Keratinocyte (primary cell): ENCODE measurements around the gene WDR46. TPM values are rescaled to one million over a fixed set of nuclear protein-coding genes. Genes with fewer than 3 reads are reported as not detected.
A peak's percentile ranks its signal among the peaks of the same experiment; 100 is the strongest.

ENCODE experiments used
- DNase-seq: peaks from one replicate; pipeline ENCODE4 v3.0.0-alpha.2; 2011; ENCODE audit warnings: low read depth, missing footprints, low spot score
- FAIRE-seq: peaks from 2 replicates; lab custom pipeline; 2011; peaks lifted over from hg19 to GRCh38; lab: Jason Lieb, UNC
- H2AFZ ChIP-seq: 2 replicates; pipeline ENCODE4 v1.6.0; 2012; ENCODE audit warnings: low read length, control low read depth, inconsistent platforms; ENCODE audit not compliant: control insufficient read depth
- H3K27ac ChIP-seq: 2 replicates; pipeline ENCODE4 v1.5.1; 2011; ENCODE audit warnings: low read length; ENCODE audit not compliant: control insufficient read depth, insufficient read depth
- H3K27me3 ChIP-seq: 3 replicates; pipeline ENCODE4 v1.6.0; 2011; ENCODE audit warnings: low read length; ENCODE audit not compliant: control insufficient read depth, insufficient read depth; ENCODE audit errors: extremely low read depth
- H3K36me3 ChIP-seq, 2 experiments: 2 replicates in 1 of 2; 3 replicates in 1 of 2; pipeline ENCODE4 v1.5.1; 2011; ENCODE audit warnings: low read length in 2 of 2, mild to moderate bottlenecking in 1 of 2; ENCODE audit not compliant: control insufficient read depth in 2 of 2, insufficient read depth in 2 of 2; ENCODE audit errors: extremely low read depth in 1 of 2
- H3K4me1 ChIP-seq: 3 replicates; pipeline ENCODE4 v1.5.1; 2011; ENCODE audit warnings: low read length; ENCODE audit not compliant: control insufficient read depth, insufficient read depth; ENCODE audit errors: extremely low read depth
- H3K4me2 ChIP-seq: 3 replicates; pipeline ENCODE4 v1.6.0; 2011; ENCODE audit warnings: low read depth, low read length; ENCODE audit not compliant: control insufficient read depth, insufficient read depth; ENCODE audit errors: extremely low read depth
- H3K4me3 ChIP-seq, 3 experiments: fragments of 200-600 bp in 1 of 3; sonication (generic) in 1 of 3; 2 replicates in 2 of 3; 3 replicates in 1 of 3; pipeline ENCODE4 v1.5.1; 2011 to 2016; ENCODE audit warnings: low read length in 3 of 3, mild to moderate bottlenecking in 3 of 3, control low read depth in 2 of 3, inconsistent platforms in 1 of 3, low read depth in 1 of 3, mixed read lengths in 1 of 3, mixed run types in 1 of 3, moderate library complexity in 1 of 3; ENCODE audit not compliant: control insufficient read depth in 2 of 3, insufficient read depth in 2 of 3; ENCODE audit errors: extremely low read depth in 1 of 3
- H3K79me2 ChIP-seq: 2 replicates; pipeline ENCODE4 v1.6.0; 2012; ENCODE audit warnings: low read length; ENCODE audit not compliant: control insufficient read depth, insufficient read depth
- H3K9ac ChIP-seq: 3 replicates; pipeline ENCODE4 v1.6.0; 2011; ENCODE audit warnings: low read length; ENCODE audit not compliant: control insufficient read depth, insufficient read depth; ENCODE audit errors: extremely low read depth
- H3K9me1 ChIP-seq: 3 replicates; pipeline ENCODE4 v1.6.0; 2011; ENCODE audit warnings: low read length; ENCODE audit not compliant: control insufficient read depth, insufficient read depth; ENCODE audit errors: extremely low read depth
- H3K9me3 ChIP-seq: 2 replicates; pipeline ENCODE4 v1.5.1; 2012; ENCODE audit warnings: low read depth, low read length; ENCODE audit not compliant: control insufficient read depth
- H4K20me1 ChIP-seq: 3 replicates; pipeline ENCODE4 v1.6.0; 2011; ENCODE audit warnings: low read length; ENCODE audit not compliant: control insufficient read depth, insufficient read depth; ENCODE audit errors: extremely low read depth
- EZH2 ChIP-seq: IDR thresholded peaks from one replicate; pipeline ENCODE4 v1.6.1; 2012; ENCODE audit warnings: inconsistent platforms, mild to moderate bottlenecking, low read length, moderate library complexity
- dilution Hi-C: fragments of 300-500 bp; cut with MboI; formaldehyde crosslinking; loops from one replicate; pipeline ENCODE4 v1.7.0; 2020; ENCODE audit warnings: low sequenced_read_pairs; ENCODE audit not compliant: extremely low pct_ligation_motif_present
- polyA plus RNA-seq, 5 experiments: library from polyadenylated mRNA; depleted of rRNA in 3 of 5; stranded (reverse) in 3 of 5; stranded (forward) in 1 of 5; unstranded in 1 of 5; fragments of >200 nt; gene quantifications; 1 replicate in 1 of 5; 2 replicates in 3 of 5; 3 replicates in 1 of 5; pipeline versions ENCODE4 v1.2.1 to v1.2.3, GENCODE V29; 2011 to 2012; ENCODE audit warnings: missing spikeins in 2 of 5, low read depth in 1 of 5, low replicate concordance in 1 of 5
- TF ChIP-seq, protein P1 (sequence below), 3 experiments: IDR thresholded peaks in 1 of 3; conservative IDR thresholded peaks in 1 of 3; optimal IDR thresholded peaks in 1 of 3; 2 replicates in 2 of 3; 3 replicates in 1 of 3; pipeline versions ENCODE3 to v1.5.1; 2011; ENCODE audit warnings: low read length in 3 of 3, mild to moderate bottlenecking in 3 of 3, moderate library complexity in 2 of 3, control low read depth in 1 of 3, inconsistent platforms in 1 of 3; ENCODE audit not compliant: insufficient read depth in 2 of 3; ENCODE audit errors: extremely low read depth in 1 of 3

Gene WDR46
- polyA plus RNA-seq, 1 donor (not counting 4 experiments of a cell fraction or from before 2014, with no cell fraction given), result 43.0 TPM

DNA sequence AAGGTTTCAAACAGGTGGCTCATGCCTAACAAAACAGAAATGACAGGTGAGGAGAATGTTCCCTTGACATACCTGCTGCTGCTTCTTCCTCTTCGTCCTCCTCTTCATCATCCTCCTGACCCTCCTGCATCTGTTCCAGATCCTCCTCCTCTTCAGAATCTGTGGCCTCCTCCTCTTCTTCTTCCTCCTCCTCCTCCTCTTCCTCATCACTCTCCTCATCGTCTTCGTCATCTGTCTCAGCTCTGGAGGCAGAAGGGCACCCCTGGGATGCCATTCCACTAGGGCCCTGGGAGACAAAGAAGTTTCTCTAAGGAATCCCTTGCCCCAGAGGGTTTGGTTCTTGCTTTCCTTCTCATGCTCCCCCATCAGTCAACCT lies 30.9 kb upstream of the WDR46 start:
- H3K27ac ChIP-seq, result peak overlapping the region; percentile 80
- no peak overlapping the region for H3K4me3 ChIP-seq
- peak overlapping the region; percentile 94 for H3K4me2 ChIP-seq
- no peaks in the 10 kb centered on the region for H4K20me1 ChIP-seq
- peaks cover 41% of the 10 kb centered on the region for H3K79me2 ChIP-seq
- peaks cover 46% of the 10 kb centered on the region for H3K4me1 ChIP-seq
- no peak for FAIRE-seq
- no peak overlapping the region for H2AFZ ChIP-seq
- dilution Hi-C loops, result no loop called here
- DNase-seq, result no peak
- TF ChIP-seq, protein P1, sequence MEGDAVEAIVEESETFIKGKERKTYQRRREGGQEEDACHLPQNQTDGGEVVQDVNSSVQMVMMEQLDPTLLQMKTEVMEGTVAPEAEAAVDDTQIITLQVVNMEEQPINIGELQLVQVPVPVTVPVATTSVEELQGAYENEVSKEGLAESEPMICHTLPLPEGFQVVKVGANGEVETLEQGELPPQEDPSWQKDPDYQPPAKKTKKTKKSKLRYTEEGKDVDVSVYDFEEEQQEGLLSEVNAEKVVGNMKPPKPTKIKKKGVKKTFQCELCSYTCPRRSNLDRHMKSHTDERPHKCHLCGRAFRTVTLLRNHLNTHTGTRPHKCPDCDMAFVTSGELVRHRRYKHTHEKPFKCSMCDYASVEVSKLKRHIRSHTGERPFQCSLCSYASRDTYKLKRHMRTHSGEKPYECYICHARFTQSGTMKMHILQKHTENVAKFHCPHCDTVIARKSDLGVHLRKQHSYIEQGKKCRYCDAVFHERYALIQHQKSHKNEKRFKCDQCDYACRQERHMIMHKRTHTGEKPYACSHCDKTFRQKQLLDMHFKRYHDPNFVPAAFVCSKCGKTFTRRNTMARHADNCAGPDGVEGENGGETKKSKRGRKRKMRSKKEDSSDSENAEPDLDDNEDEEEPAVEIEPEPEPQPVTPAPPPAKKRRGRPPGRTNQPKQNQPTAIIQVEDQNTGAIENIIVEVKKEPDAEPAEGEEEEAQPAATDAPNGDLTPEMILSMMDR (optimal IDR thresholded peaks at IDR 0.05 in 1 of 3, IDR thresholded peaks at IDR 0.05 in 1 of 3, conservative IDR thresholded peaks at IDR 0.05 in 1 of 3; ENCODE audit: extremely low read depth in 1 of 3, insufficient read depth in 2 of 3, low read length in 3 of 3), result no peak
- TF ChIP-seq EZH2, result no peak
- no peaks in the 10 kb centered on the region for H3K27me3 ChIP-seq
- no peaks in the 10 kb centered on the region for H3K9me1 ChIP-seq
- H3K36me3 ChIP-seq, result peaks cover 22 to 30% of the 10 kb centered on the region in 2 experiments
- H3K9me3 ChIP-seq, result no peaks in the 10 kb centered on the region
- H3K9ac ChIP-seq, result peak overlapping the region; percentile 31

DNA sequence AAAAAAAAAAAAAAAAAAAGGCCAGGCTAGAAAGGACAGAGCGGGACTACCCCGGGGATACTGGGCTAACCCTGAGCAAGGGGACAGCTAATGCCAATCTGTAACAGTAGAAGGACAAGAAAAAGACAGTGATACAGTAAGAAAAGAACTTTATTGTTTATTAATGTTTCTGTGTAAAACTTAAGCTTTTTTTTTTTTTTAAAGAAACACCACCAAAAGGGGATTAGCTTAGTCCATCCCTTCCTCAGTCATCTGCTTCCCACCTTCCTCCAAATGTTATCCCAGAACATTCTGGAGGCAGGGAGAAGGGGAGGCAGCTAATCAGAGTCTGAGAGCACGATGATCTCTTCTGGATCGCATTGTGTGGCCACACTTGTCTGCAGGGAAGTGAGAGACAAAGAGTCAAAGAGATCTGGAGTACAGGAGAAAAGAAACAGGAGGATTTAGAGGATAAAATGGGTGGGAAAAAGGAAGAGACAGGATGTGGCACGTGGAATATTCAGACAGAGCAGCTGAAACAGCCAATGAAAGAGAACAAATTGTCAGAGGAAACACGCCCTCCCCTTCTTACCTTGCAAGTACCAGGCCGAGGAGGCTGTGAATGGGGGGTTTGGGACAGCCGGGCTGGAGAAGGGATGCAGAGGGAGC lies 29.5 kb upstream of the WDR46 start:
- Histone ChIP-seq H3K4me2 (peak overlapping the region; percentile 73), H3K27me3 (no peaks in the 10 kb centered on the region), H4K20me1 (no peaks in the 10 kb centered on the region), H3K36me3 (peaks cover 22 to 30% of the 10 kb centered on the region in 2 experiments), H3K27ac (peak overlapping the region; percentile 70), H3K4me3 (peak overlapping the region; percentile 48 to 72 (median 72)), H3K9me3 (no peaks in the 10 kb centered on the region), H3K9me1 (no peaks in the 10 kb centered on the region), H3K4me1 (peaks cover 43% of the 10 kb centered on the region), H2AFZ (no peak overlapping the region), H3K79me2 (peaks cover 45% of the 10 kb centered on the region), H3K9ac (peak overlapping the region; percentile 77)
- TF ChIP-seq, protein P1 (optimal IDR thresholded peaks at IDR 0.05 in 1 of 3, IDR thresholded peaks at IDR 0.05 in 1 of 3, conservative IDR thresholded peaks at IDR 0.05 in 1 of 3; ENCODE audit: extremely low read depth in 1 of 3, insufficient read depth in 2 of 3, low read length in 3 of 3), result no peak
- no peak for TF ChIP-seq EZH2
- DNase-seq, result no peak
- dilution Hi-C loops, result no loop called here
- FAIRE-seq, result no peak
